Epithelial cell of prostate (primary cell): Measurements from ENCODE around the gene TLE7.
A peak's percentile ranks its signal among the peaks of the same experiment; 100 is the strongest.

Source experiments
- DNase-seq: peaks from one replicate; pipeline ENCODE4 v3.0.0-alpha.2; 2011; ENCODE audit warnings: low read depth, low spot score
- H3K27ac ChIP-seq: fragments of 450-650 bp; 2 replicates; pipeline ENCODE4 v1.5.1; 2017; ENCODE audit warnings: mild to moderate bottlenecking

TLE7 gene

GRCh38 chr16:71442051-71442440 is at the start of gene TLE7:
TLE7 (minus strand) TSS chr16:71442054; CDS start chr16:71433324, 8,730 bp downstream.
- DNase-seq = no peak
- no peak within 1 kb of the TSS for H3K27ac ChIP-seq

GRCh38 chr16:71491054-71491453 is 49.2 kb upstream of the TLE7 start:
- no peak overlapping the region for H3K27ac ChIP-seq
- DNase-seq = no peak

- no peak for DNase-seq
- H3K27ac ChIP-seq = no peak overlapping the region
Observed at GRCh38 chr16:71490361-71490760, 48.5 kb upstream of the TLE7 start.

- H3K27ac ChIP-seq = no peak within 1 kb of the TSS
- no peak for DNase-seq
Observed at GRCh38 chr16:71489122-71489521, 47.3 kb upstream of the TLE7 start, which contains the start of gene ZNF19. ZNF19 (minus strand) TSS chr16:71489324; CDS start chr16:71482114, 7,210 bp downstream.

GRCh38 chr16:71484006-71484893 is 42.4 kb upstream of the TLE7 start:
- peak overlapping the region; percentile 93 for H3K27ac ChIP-seq

GRCh38 chr16:71482569-71482968 is 40.7 kb upstream of the TLE7 start:
- DNase-seq = no peak
- no peak overlapping the region for H3K27ac ChIP-seq

More at GRCh38 chr16:71484006-71484893, 42.4 kb upstream of the TLE7 start:
- peak; percentile 74 for DNase-seq

GRCh38 chr16:71480956-71481355 is 39.1 kb upstream of the TLE7 start:
- DNase-seq = no peak
- H3K27ac ChIP-seq = no peak overlapping the region

GRCh38 chr16:71479420-71479819 is 37.6 kb upstream of the TLE7 start:
- no peak overlapping the region for H3K27ac ChIP-seq
- no peak for DNase-seq

- DNase-seq = no peak
- H3K27ac ChIP-seq = no peak overlapping the region
Observed at GRCh38 chr16:71476457-71477124, 34.7 kb upstream of the TLE7 start.

GRCh38 chr16:71474864-71475263 is 33.0 kb upstream of the TLE7 start:
- DNase-seq = peak; percentile 44
- peak overlapping the region; percentile 84 for H3K27ac ChIP-seq

- peak; percentile 51 for DNase-seq
- peak overlapping the region; percentile 84 for H3K27ac ChIP-seq
Observed at GRCh38 chr16:71473891-71474290, 32.0 kb upstream of the TLE7 start.

- DNase-seq = no peak
Observed at GRCh38 chr16:71472931-71473330, 31.1 kb upstream of the TLE7 start.

GRCh38 chr16:71472051-71472450 is 30.2 kb upstream of the TLE7 start:
- no peak for DNase-seq
- H3K27ac ChIP-seq = no peak overlapping the region

More at GRCh38 chr16:71472931-71473330, 31.1 kb upstream of the TLE7 start:
- peak overlapping the region; percentile 84 for H3K27ac ChIP-seq

- H3K27ac ChIP-seq = no peak overlapping the region
- DNase-seq = no peak
Observed at GRCh38 chr16:71467810-71468209, 26.0 kb upstream of the TLE7 start.

- no peak overlapping the region for H3K27ac ChIP-seq
Observed at GRCh38 chr16:71464231-71464630, 22.4 kb upstream of the TLE7 start.

GRCh38 chr16:71461686-71462648 is 20.1 kb upstream of the TLE7 start, which contains the start of gene ZNF23:
ZNF23 (minus strand) TSS chr16:71462247; CDS start chr16:71456796, 5,451 bp downstream.
- no peak for DNase-seq
- H3K27ac ChIP-seq = peak within 1 kb of the TSS; percentile 54

More at GRCh38 chr16:71464231-71464630, 22.4 kb upstream of the TLE7 start:
- no peak for DNase-seq

GRCh38 chr16:71460941-71461340 is 19.1 kb upstream of the TLE7 start:
- DNase-seq = no peak
- H3K27ac ChIP-seq = peak overlapping the region; percentile 54

- DNase-seq = no peak
- peak overlapping the region; percentile 54 for H3K27ac ChIP-seq
Observed at GRCh38 chr16:71460236-71460635, 18.4 kb upstream of the TLE7 start.

- DNase-seq = no peak
- H3K27ac ChIP-seq = no peak overlapping the region
Observed at GRCh38 chr16:71459510-71459909, 17.7 kb upstream of the TLE7 start.

GRCh38 chr16:71456801-71457200 is 14.9 kb upstream of the TLE7 start:
- no peak overlapping the region for H3K27ac ChIP-seq
- DNase-seq = no peak
